Uterus (tissue), 2 donors: ENCODE results near the gene PDCD2L.

Experiments used
- POLR2A ChIP-seq, 2 donors: fragments of 450-650 bp; IDR thresholded peaks; one replicate each; pipeline ENCODE4 v1.6.1; 2016; ENCODE audit warnings: antibody characterized with exemption in 2 of 2, mild to moderate bottlenecking in 1 of 2, moderate library complexity in 1 of 2
- TF ChIP-seq, protein P1 (sequence below), 4 experiments: fragments of 200-600 bp in 2 of 4; fragments of 450-650 bp in 2 of 4; sonication (generic) in 2 of 4; IDR thresholded peaks; one replicate each; pipeline ENCODE4 v1.5.1; 2016 to 2019; ENCODE audit warnings: antibody characterized with exemption in 4 of 4, mild to moderate bottlenecking in 2 of 4, moderate library complexity in 1 of 4

DNA sequence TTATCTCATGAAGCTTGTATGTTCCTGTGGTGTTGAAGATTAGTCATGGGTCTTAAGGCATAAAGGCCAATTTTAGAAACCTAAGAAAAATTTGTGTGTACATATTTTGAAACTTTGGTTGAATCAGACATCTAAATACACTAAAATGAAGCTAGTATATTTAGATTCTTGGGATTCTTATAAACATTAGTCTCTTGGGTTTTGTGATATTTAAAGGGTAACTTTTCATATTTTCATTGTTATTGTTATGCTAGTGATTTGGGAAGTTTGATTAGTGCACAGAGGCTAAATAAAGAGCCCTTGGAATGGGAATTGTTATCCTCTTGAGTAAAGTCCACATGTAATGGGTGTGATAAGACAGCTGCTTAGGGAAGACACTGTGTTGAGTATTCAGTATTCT lies 48.5 kb downstream of the PDCD2L start:
- TF ChIP-seq, protein P1, sequence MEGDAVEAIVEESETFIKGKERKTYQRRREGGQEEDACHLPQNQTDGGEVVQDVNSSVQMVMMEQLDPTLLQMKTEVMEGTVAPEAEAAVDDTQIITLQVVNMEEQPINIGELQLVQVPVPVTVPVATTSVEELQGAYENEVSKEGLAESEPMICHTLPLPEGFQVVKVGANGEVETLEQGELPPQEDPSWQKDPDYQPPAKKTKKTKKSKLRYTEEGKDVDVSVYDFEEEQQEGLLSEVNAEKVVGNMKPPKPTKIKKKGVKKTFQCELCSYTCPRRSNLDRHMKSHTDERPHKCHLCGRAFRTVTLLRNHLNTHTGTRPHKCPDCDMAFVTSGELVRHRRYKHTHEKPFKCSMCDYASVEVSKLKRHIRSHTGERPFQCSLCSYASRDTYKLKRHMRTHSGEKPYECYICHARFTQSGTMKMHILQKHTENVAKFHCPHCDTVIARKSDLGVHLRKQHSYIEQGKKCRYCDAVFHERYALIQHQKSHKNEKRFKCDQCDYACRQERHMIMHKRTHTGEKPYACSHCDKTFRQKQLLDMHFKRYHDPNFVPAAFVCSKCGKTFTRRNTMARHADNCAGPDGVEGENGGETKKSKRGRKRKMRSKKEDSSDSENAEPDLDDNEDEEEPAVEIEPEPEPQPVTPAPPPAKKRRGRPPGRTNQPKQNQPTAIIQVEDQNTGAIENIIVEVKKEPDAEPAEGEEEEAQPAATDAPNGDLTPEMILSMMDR (IDR thresholded peaks at IDR 0.05): no peak
- TF ChIP-seq POLR2A (IDR thresholded peaks at IDR 0.05): no peak
